Activated T-helper 17 cell treated with anti-CD3 and anti-CD28 coated beads, Interleukin-2, amount 50 U/mL, for 72 hours (primary cell): ENCODE measurements around the gene GPN3. TPM values are rescaled to one million over a fixed set of nuclear protein-coding genes. Genes with fewer than 3 reads are reported as not detected.
"Not testable (repeated sequence)": the region's sequence is repeated elsewhere in the genome, so short reads cannot be mapped to it uniquely, and the experiment has no call there.

Experiments used
- ATAC-seq: fragments of 150-1000 bp; cut with Tn5 transposase; replicated peaks from 2 replicates; pipeline ENCODE4 v1.10.0; 2021; ENCODE audit warnings: mild to moderate bottlenecking, moderate library complexity
- H3K27ac Mint-ChIP-seq: one replicate; pipeline ENCODE4 v1.8.0; 2022; ENCODE audit warnings: mixed read lengths
- H3K27me3 Mint-ChIP-seq: one replicate; pipeline ENCODE4 v1.8.0; 2022; ENCODE audit warnings: mixed read lengths
- H3K36me3 Mint-ChIP-seq: one replicate; pipeline ENCODE4 v1.8.0; 2022; ENCODE audit warnings: low read depth, mild to moderate bottlenecking, mixed read lengths
- H3K4me1 Mint-ChIP-seq: one replicate; pipeline ENCODE4 v1.8.0; 2022; ENCODE audit warnings: mixed read lengths
- H3K4me3 Mint-ChIP-seq: one replicate; pipeline ENCODE4 v1.8.0; 2022; ENCODE audit warnings: mild to moderate bottlenecking, mixed read lengths
- H3K9me3 Mint-ChIP-seq: one replicate; pipeline ENCODE4 v1.8.0; 2022; ENCODE audit warnings: mixed read lengths
- total RNA-seq, 2 donors: library from RNA; stranded (reverse); gene quantifications; one replicate each; pipeline ENCODE4 v1.2.3, GENCODE V29; 2022

Gene GPN3
- total RNA-seq, 2 donors from 2014 or later = 31.4 to 41.8 TPM

DNA sequence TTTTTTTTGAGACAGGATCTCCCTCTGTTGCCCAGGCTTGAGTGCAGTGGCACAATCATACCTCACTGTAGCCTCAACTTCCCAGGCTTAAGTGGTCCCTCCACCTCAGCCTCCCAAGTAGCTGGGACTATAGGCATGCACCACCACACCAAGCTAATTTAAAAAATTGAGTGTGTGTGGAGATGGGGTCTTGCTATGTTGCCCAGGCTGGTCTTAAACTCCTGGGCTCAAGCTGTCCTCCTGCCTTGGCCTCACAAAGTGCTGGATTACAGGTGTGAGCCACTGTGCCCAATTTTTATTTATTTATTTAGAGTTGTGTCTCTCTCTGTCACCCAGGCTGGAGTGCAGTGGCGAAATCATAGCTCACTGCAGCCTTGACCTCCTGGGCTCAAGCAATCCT, 47.4 kb downstream of the GPN3 start:
- not testable (repeated sequence) for H3K27ac Mint-ChIP-seq, H3K4me1 Mint-ChIP-seq, H3K9me3 Mint-ChIP-seq, H3K27me3 Mint-ChIP-seq, H3K4me3 Mint-ChIP-seq, H3K36me3 Mint-ChIP-seq, ATAC-seq

DNA sequence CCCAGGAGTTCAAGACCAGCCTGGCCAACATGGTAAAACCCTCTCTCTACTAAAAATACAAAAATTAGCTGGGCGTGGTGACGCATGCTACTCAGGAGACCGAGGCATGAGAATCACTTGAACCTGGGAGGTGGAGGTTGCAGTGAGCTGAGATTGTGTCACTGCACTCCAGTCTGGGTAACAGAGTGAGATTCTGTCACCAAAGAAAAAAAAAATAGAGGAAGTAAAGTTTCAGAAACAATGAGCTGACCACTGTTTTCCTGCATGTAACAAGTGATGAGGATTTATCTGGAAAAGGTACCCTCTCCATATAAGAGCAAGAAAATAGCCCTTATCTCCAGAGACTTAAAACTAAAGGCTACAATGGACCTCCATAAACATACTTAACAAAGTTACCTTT, 50.9 kb downstream of the GPN3 start:
- H3K27me3 Mint-ChIP-seq, H3K36me3 Mint-ChIP-seq, H3K4me1 Mint-ChIP-seq, H3K27ac Mint-ChIP-seq, H3K4me3 Mint-ChIP-seq, H3K9me3 Mint-ChIP-seq, ATAC-seq: not testable (repeated sequence)

DNA sequence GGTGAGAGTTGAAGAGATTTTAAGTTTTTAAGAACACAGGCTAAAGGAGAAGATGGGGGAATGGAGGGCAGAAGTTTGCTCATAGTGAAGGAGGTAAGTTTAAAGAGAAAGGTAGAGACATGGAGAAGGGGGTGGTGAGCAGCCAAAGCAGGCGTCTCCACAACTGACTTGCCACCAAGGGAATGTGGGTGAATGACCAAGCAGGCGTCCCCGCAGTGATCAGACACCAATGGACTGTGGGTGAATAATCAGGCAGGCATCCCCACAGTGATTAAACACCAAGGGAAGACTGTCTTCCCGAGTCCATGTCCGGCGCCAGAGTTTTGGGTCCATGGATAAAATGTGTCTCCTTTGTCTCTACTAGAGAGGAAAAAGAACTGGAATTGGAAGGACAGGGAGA, 58.0 kb downstream of the GPN3 start:
- H3K36me3 Mint-ChIP-seq, H3K9me3 Mint-ChIP-seq, ATAC-seq, H3K27me3 Mint-ChIP-seq, H3K4me3 Mint-ChIP-seq, H3K27ac Mint-ChIP-seq, H3K4me1 Mint-ChIP-seq: not testable (repeated sequence)

DNA sequence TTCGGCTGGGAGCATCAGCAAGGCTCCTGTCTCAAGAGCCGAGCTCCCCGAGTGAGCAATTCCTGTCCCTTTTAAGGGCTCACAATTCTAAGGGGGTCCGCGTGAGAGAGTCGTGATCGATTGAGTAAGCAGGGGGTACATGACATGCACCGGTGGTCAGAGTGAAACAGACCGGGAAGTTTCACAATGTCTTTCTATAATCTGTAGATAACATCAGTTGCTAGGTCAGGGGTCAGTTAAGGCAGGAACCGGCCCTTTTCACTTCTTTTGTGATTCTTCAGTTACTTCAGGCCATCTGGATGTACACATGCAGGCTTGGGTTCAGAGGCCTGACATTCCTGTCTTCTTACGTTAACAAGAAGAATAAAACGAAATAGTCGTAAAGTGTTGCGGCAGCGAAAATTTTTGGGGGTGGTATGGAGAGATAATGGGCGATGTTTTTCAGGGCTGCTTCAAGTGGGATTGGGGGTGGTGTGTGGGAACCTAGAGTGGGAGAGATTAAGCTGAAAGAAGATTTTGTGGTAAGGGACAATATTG, 62.9 kb downstream of the GPN3 start:
- not testable (repeated sequence) for H3K27ac Mint-ChIP-seq, H3K4me1 Mint-ChIP-seq, H3K9me3 Mint-ChIP-seq, H3K27me3 Mint-ChIP-seq, ATAC-seq, H3K4me3 Mint-ChIP-seq
- H3K36me3 Mint-ChIP-seq = peaks cover 28% of the 10 kb centered on the region

DNA sequence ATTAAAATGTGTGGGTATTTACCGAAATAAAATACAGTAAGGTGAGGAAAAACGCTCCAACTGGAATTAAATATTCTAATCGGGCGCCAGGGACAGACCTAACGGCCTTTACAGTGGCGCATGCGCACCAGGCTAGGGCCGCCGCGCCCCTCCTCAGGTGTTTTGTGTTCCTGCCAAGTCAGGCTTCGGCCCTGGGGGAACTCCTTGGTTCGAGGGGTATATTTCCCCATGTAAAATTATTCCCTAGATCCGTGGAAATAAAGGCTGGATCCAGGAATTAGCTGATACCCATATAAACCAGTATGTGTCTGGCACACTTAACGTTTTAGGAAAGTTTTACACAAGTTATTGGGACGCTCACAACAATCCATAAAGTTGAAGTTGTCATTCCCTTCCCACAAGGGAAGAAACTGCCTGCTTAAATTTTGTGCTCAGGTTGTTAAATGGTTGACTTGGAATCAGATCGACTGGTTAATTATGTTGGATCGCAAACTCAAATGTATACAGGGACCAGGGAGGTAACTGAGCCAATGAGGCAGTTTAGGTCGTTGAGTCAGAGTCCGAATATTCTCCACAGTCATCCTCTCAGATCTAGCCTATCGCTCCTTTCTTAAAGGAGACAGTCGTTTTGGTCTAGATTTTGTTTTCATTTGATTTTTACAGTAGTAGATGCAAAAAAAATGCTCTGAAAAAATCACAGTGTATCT, 63.9 kb downstream of the GPN3 start:
- Mint-ChIP-seq H3K4me1 (peaks cover 9% of the 10 kb centered on the region), H3K27me3 (no peaks in the 10 kb centered on the region), H3K36me3 (peaks cover 37% of the 10 kb centered on the region), H3K9me3 (no peaks in the 10 kb centered on the region), H3K4me3 (peak overlapping the region; percentile 99), H3K27ac (no peak overlapping the region)
- ATAC-seq = peak; percentile 70

DNA sequence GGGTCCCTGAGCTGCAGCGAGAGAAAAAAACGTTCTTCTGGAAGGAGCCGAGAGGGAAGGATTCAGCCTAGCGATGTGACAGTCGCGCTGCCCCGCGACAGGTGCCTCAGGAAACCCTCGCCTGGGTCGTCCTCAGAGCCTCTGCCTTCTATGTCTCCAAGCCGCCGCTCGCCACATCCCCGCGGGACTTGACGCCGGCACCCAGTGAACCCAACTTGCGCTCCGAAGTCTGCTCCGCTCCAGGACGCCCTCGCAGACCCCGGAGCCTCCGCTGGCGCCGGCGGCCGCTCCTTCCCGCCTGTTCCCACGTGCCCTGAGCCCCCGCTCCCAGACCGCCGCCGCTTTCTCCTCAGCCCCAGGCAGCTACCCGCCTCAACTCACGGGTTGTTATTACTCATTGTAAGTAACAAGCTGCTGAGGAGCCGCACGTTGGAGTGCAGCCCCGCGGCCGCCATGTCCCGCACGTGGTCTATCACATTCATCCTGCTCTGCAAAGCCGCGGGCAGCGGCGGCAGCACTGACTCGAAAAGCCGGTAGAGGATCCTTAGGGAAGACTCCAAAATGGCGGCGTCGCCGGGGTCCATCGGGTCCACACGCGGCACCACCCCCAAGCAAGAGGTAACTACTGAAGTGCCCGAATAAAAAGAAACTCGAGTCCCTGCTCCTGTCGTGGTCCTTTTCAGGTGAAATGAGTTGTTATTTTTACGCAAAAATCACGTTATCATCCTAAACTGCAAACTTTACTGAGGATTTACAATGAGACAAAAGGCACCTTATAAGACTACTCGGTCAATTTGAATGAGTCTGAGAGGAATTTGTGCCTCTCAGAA, 64.7 kb downstream of the GPN3 start, which contains the start of gene ANAPC7:
Gene ANAPC7, minus strand, starts transcription at position 563 of the 830 bp plus-strand sequence. Its CDS starts 81 bp downstream, at position 482.
- Mint-ChIP-seq H3K9me3 (no peaks in the 10 kb centered on the region), H3K4me3 (peak within 1 kb of the TSS; percentile 99), H3K36me3 (peaks cover 43% of the 10 kb centered on the region), H3K27ac (no peak within 1 kb of the TSS), H3K4me1 (peaks cover 9% of the 10 kb centered on the region), H3K27me3 (no peaks in the 10 kb centered on the region)
- ATAC-seq = peak; percentile 92

Other genes with a start within 250 kb of the GPN3 start
- gene ATP2A2, start 187.0 kb downstream of the GPN3 start, total RNA-seq = 100 to 1,000 TPM; 135 to 261 TPM
- 10 to 100 TPM; 41.7 to 78.3 TPM for gene ANAPC7, start 64.5 kb downstream of the GPN3 start, total RNA-seq
- gene ARPC3, start 17.9 kb downstream of the GPN3 start, total RNA-seq = 100 to 1,000 TPM; 259 to 325 TPM
- gene FAM216A, start 588 bp upstream of the GPN3 start, total RNA-seq = 10 to 100 TPM; 29.0 to 37.1 TPM
- 100 to 1,000 TPM; 103 to 125 TPM for gene VPS29, start 33.9 kb upstream of the GPN3 start, total RNA-seq
- 1 to 10 TPM; 1.5 to 2.5 TPM for gene RAD9B, start 34.1 kb upstream of the GPN3 start, total RNA-seq
- 10 to 100 TPM; 31.4 to 36.7 TPM for gene PPTC7, start 115.1 kb upstream of the GPN3 start, total RNA-seq
- gene TCTN1, start 145.9 kb upstream of the GPN3 start, total RNA-seq = 1 to 10 TPM; 3.5 to 6.4 TPM
- gene HVCN1, start 220.9 kb upstream of the GPN3 start, total RNA-seq = 1 to 10 TPM in 1 of 2 donors, under 1 TPM in 1; 0.71 to 1.7 TPM